Measurements from ENCODE around the gene LAMC1.
A peak's percentile ranks its signal among the peaks of the same experiment; 100 is the strongest.

Gene LAMC1

GRCh38 chr1:183012301-183012994 is 10.8 kb upstream of the LAMC1 start:
- no peak for TF ChIP-seq CTCF (conservative IDR thresholded peaks at IDR 0.05; ENCODE audit: control insufficient read depth, insufficient read depth, low read depth, low read length)
- no peak for DNase-seq (ENCODE audit: low read depth)
- H3K4me3 ChIP-seq (ENCODE audit: control insufficient read depth, low read depth, low read length): no peak overlapping the region

GRCh38 chr1:183019139-183019740 is 4.0 kb upstream of the LAMC1 start:
- TF ChIP-seq CTCF (conservative IDR thresholded peaks at IDR 0.05; ENCODE audit: control insufficient read depth, insufficient read depth, low read depth, low read length): no peak
- no peak overlapping the region for H3K4me3 ChIP-seq (ENCODE audit: control insufficient read depth, low read depth, low read length)
- no peak for DNase-seq (ENCODE audit: low read depth)

- DNase-seq (ENCODE audit: low read depth): peak; percentile 52
- H3K4me3 ChIP-seq (ENCODE audit: control insufficient read depth, low read depth, low read length): no peak overlapping the region
- TF ChIP-seq CTCF (conservative IDR thresholded peaks at IDR 0.05; ENCODE audit: control insufficient read depth, insufficient read depth, low read depth, low read length): peak; percentile 38
Measured at GRCh38 chr1:183019860-183020259, 3.4 kb upstream of the LAMC1 start.

- no peak for DNase-seq (ENCODE audit: low read depth)
- H3K4me3 ChIP-seq (ENCODE audit: control insufficient read depth, low read depth, low read length): peak overlapping the region; percentile 53
- no peak for TF ChIP-seq CTCF (conservative IDR thresholded peaks at IDR 0.05; ENCODE audit: control insufficient read depth, insufficient read depth, low read depth, low read length)
Measured at GRCh38 chr1:183021405-183022201, 1.6 kb upstream of the LAMC1 start.

- H3K4me3 ChIP-seq (ENCODE audit: control insufficient read depth, low read depth, low read length): peak overlapping the region; percentile 53
- no peak for TF ChIP-seq CTCF (conservative IDR thresholded peaks at IDR 0.05; ENCODE audit: control insufficient read depth, insufficient read depth, low read depth, low read length)
- DNase-seq (ENCODE audit: low read depth): peak; percentile 99
Measured at GRCh38 chr1:183022202-183023145, 746 bp upstream of the LAMC1 start.

All from fibroblast of mammary gland (primary cell).